ENCODE measurements around the gene C15orf62. TPM values are rescaled to one million over a fixed set of nuclear protein-coding genes. Genes with fewer than 3 reads are reported as not detected.
A peak's percentile ranks its signal among the peaks of the same experiment; 100 is the strongest.

The C15orf62 gene
- total and polyA plus RNA-seq, 2 donors (not counting 1 experiment from before 2014, with no cell fraction given) = 0.02 to 0.17 TPM

DNA sequence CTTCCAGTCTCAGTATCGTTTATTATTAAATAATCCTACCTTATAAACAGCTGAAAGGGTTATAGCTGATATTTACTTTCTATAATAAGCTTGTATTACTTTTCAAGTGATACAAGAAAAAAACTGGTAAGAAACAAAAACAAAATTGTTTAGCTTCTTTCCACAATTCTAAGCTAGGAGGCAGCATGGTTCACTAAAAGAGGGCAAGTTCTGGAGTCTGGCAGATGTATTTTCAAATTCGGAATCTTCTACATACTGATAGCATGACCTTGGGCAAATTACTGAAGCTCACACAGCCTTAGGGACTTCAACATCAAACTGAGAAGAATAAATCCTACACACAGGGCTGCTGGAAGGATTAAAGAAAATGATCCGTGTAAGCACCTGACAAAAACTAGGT lies 15.4 kb downstream of the C15orf62 start:
- Histone ChIP-seq H3K4me2 (ENCODE audit: extremely low read depth, insufficient read depth, low read length) (no peak overlapping the region), H3K9me3 (ENCODE audit: control insufficient read depth, insufficient read depth, low read depth, low read length) (no peaks in the 10 kb centered on the region), H3K4me1 (ENCODE audit: control insufficient read depth, extremely low read depth, insufficient read depth, low read length) (peaks cover 8% of the 10 kb centered on the region), H3K79me2 (ENCODE audit: control insufficient read depth, insufficient read depth, low read length) (peaks cover 4% of the 10 kb centered on the region), H3K27ac (ENCODE audit: insufficient read depth, low read length) (no peak overlapping the region), H3K4me3 (replicated peaks in 1 of 4; ENCODE audit: control extremely low read depth in 1 of 4, insufficient read depth in 1 of 4, low read depth in 3 of 4, low read length in 4 of 4) (no peak overlapping the region), H2AFZ (ENCODE audit: low read length) (no peak overlapping the region), H3K36me3 (ENCODE audit: control insufficient read depth, insufficient read depth, low read length) (no peaks in the 10 kb centered on the region), H3K27me3 (ENCODE audit: control insufficient read depth, insufficient read depth, low read length) (no peaks in the 10 kb centered on the region), H4K20me1 (ENCODE audit: control insufficient read depth, extremely low read depth, insufficient read depth, low read length) (no peaks in the 10 kb centered on the region), H3K9ac (ENCODE audit: insufficient read depth, low read length) (no peak overlapping the region)
- DNase-seq (ENCODE audit: low read depth in 2 of 2) = no peak
- TF ChIP-seq, protein P1, sequence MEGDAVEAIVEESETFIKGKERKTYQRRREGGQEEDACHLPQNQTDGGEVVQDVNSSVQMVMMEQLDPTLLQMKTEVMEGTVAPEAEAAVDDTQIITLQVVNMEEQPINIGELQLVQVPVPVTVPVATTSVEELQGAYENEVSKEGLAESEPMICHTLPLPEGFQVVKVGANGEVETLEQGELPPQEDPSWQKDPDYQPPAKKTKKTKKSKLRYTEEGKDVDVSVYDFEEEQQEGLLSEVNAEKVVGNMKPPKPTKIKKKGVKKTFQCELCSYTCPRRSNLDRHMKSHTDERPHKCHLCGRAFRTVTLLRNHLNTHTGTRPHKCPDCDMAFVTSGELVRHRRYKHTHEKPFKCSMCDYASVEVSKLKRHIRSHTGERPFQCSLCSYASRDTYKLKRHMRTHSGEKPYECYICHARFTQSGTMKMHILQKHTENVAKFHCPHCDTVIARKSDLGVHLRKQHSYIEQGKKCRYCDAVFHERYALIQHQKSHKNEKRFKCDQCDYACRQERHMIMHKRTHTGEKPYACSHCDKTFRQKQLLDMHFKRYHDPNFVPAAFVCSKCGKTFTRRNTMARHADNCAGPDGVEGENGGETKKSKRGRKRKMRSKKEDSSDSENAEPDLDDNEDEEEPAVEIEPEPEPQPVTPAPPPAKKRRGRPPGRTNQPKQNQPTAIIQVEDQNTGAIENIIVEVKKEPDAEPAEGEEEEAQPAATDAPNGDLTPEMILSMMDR (conservative IDR thresholded peaks at IDR 0.05 in 1 of 2, IDR thresholded peaks at IDR 0.05 in 1 of 2; ENCODE audit: low read depth in 1 of 2, low read length in 2 of 2) = no peak
- no peak for TF ChIP-seq EZH2 (IDR thresholded peaks at IDR 0.05; ENCODE audit: low read length, missing control alignments)

DNA sequence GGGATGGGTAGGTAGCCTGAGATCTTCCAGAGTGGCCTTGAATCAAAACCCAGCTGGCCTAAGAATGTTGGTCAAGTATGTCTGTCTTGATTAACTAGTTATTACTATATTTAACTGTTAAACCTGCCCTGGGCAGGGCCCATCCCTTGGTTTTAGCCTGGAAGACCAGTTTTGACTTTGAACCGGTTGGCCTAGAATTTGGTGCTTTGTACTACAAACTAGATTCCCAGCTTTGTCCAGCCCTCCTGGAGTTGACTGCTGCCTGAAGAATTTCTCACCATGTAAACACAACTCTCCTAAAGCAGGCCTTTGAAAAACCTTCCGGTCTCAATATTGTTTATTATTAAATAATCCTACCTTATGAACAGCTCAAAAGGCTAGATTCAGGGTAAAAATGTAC lies 16.0 kb downstream of the C15orf62 start:
- no peak for TF ChIP-seq EZH2 (IDR thresholded peaks at IDR 0.05; ENCODE audit: low read length, missing control alignments)
- TF ChIP-seq, protein P1 (conservative IDR thresholded peaks at IDR 0.05 in 1 of 2, IDR thresholded peaks at IDR 0.05 in 1 of 2; ENCODE audit: low read depth in 1 of 2, low read length in 2 of 2) = no peak
- peaks cover 4% of the 10 kb centered on the region for H3K79me2 ChIP-seq (ENCODE audit: control insufficient read depth, insufficient read depth, low read length)
- H3K36me3 ChIP-seq (ENCODE audit: control insufficient read depth, insufficient read depth, low read length) = no peaks in the 10 kb centered on the region
- no peak overlapping the region for H3K4me2 ChIP-seq (ENCODE audit: extremely low read depth, insufficient read depth, low read length)
- no peak overlapping the region for H3K27ac ChIP-seq (ENCODE audit: insufficient read depth, low read length)
- H3K4me1 ChIP-seq (ENCODE audit: control insufficient read depth, extremely low read depth, insufficient read depth, low read length) = peaks cover 8% of the 10 kb centered on the region
- no peaks in the 10 kb centered on the region for H3K9me3 ChIP-seq (ENCODE audit: control insufficient read depth, insufficient read depth, low read depth, low read length)
- no peaks in the 10 kb centered on the region for H4K20me1 ChIP-seq (ENCODE audit: control insufficient read depth, extremely low read depth, insufficient read depth, low read length)
- no peak overlapping the region for H3K9ac ChIP-seq (ENCODE audit: insufficient read depth, low read length)
- DNase-seq (ENCODE audit: low read depth in 2 of 2) = no peak
- H3K27me3 ChIP-seq (ENCODE audit: control insufficient read depth, insufficient read depth, low read length) = no peaks in the 10 kb centered on the region
- no peak overlapping the region for H3K4me3 ChIP-seq (replicated peaks in 1 of 4; ENCODE audit: control extremely low read depth in 1 of 4, insufficient read depth in 1 of 4, low read depth in 3 of 4, low read length in 4 of 4)
- H2AFZ ChIP-seq (ENCODE audit: low read length) = no peak overlapping the region

DNA sequence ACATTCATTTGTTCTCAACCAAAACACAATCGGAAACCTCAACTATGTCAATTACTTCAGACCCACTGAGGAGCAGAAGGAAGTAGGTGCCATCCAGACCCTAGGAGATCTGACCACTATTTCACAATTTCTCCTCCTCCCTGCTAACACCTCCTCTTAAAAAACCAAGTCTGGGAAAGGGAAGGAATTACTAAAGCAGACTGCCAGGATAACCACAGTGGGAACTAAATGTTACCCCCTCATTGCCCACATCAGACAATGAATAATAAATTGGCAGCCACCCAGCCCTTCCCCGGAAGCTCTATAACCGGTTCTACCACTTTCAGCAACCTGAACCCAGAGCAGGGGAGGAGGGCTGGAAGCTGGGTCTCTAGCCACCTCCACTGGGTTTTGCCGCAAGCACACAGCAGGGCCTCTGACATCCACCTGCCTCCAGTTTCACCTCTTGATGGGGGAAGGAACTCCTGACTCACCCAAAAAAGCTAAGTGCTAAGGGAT lies 17.6 kb downstream of the C15orf62 start:
- Histone ChIP-seq H3K4me2 (ENCODE audit: extremely low read depth, insufficient read depth, low read length) (no peak overlapping the region), H3K4me3 (replicated peaks in 1 of 4; ENCODE audit: control extremely low read depth in 1 of 4, insufficient read depth in 1 of 4, low read depth in 3 of 4, low read length in 4 of 4) (no peak overlapping the region), H2AFZ (ENCODE audit: low read length) (no peak overlapping the region), H3K4me1 (ENCODE audit: control insufficient read depth, extremely low read depth, insufficient read depth, low read length) (peaks cover 8% of the 10 kb centered on the region), H3K79me2 (ENCODE audit: control insufficient read depth, insufficient read depth, low read length) (peaks cover 5% of the 10 kb centered on the region), H3K9ac (ENCODE audit: insufficient read depth, low read length) (no peak overlapping the region), H3K9me3 (ENCODE audit: control insufficient read depth, insufficient read depth, low read depth, low read length) (no peaks in the 10 kb centered on the region), H3K36me3 (ENCODE audit: control insufficient read depth, insufficient read depth, low read length) (no peaks in the 10 kb centered on the region), H4K20me1 (ENCODE audit: control insufficient read depth, extremely low read depth, insufficient read depth, low read length) (no peaks in the 10 kb centered on the region), H3K27me3 (ENCODE audit: control insufficient read depth, insufficient read depth, low read length) (no peaks in the 10 kb centered on the region), H3K27ac (ENCODE audit: insufficient read depth, low read length) (no peak overlapping the region)
- TF ChIP-seq, protein P1 (conservative IDR thresholded peaks at IDR 0.05 in 1 of 2, IDR thresholded peaks at IDR 0.05 in 1 of 2; ENCODE audit: low read depth in 1 of 2, low read length in 2 of 2) = no peak
- no peak for TF ChIP-seq EZH2 (IDR thresholded peaks at IDR 0.05; ENCODE audit: low read length, missing control alignments)
- peak; percentile 57 to 91 for DNase-seq (ENCODE audit: low read depth in 2 of 2)

Data from fibroblast of lung (primary cell).